Measurements from ENCODE around the gene RPL37. TPM values are rescaled to one million over a fixed set of nuclear protein-coding genes. Genes with fewer than 3 reads are reported as not detected.

Gene RPL37
- 3,252 and 3,508 TPM in 2 replicates for total RNA-seq

DNA sequence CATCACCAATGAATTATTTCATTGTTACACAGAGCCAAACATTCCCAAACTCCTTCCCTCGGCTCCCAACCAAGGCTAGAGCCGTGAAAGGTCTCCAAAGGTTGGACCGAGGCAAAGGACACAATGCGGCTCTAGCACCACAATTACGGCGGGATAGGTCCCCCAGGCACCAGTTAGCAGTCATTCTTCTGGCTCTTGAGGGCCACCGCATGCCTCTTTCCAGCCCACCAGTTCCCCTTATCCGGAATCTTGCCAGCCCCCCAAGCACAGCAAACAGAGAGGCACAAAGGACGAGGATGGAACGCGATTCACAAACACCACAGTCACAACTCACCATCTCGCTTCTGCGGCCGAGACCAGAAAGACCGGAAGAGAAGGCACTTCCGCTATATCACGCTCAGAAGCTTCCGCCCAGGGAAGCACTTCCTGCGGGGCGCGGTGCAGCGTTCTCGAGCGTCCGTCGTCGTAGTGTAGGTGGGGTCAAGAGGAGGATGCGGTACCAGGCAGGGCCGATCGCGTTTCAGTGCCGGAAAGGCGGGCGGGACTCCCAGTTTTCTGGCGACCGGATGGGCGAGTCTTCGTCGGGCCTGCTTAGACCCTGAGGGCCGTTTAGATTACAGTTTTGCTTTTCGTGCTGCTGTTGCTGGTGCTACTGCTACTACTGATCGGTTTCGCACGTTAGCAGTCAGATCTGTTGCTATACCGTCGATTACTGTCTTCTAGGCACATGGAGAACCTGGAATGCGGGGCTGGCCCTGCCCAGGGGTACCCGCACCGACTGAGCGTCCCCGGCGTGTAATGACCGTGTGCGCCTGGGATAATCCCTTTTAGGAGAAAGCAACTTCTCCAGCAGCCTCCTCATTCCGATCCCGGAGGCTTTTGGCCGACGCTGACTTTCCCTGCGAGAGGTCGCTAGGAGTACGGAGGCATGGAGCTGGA lies at the start of gene RPL37:
Gene RPL37 (minus strand): TSS at position 374 of the 939 bp plus-strand sequence. CDS start 37 bp downstream, at position 337.

DNA sequence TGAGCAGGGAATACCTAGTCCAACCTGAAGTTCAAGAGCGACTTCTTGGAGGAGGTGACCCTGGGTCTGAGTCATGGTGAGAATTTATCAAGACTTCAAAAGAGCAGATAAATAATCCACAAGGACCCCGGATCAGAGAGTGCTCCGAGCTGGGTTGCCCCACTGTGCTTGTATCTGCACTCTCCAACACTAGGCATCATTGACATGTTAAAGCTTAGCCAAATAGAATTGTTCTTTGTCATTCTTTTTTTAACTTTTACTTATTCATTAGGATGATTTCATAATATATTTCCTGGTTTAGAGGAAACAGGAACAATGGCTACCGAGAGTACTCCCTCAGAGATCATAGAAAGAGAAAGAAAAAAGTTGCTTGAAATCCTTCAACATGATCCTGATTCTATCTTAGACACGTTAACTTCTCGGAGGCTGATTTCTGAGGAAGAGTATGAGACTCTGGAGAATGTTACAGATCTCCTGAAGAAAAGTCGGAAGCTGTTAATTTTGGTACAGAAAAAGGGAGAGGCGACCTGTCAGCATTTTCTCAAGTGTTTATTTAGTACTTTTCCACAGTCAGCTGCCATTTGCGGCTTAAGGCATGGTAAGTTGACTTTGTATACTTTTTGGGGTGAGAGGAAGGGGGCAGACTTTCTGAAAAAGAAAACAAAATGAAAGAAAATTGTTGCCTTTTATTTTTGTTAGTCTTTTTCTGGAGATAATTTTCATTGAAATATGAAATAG lies 6.2 kb upstream of the RPL37 start, which contains the start of gene CARD6:
Gene CARD6 (plus strand): TSS at position 300 of the 738 bp plus-strand sequence. CDS start 16 bp downstream, at position 316.

DNA sequence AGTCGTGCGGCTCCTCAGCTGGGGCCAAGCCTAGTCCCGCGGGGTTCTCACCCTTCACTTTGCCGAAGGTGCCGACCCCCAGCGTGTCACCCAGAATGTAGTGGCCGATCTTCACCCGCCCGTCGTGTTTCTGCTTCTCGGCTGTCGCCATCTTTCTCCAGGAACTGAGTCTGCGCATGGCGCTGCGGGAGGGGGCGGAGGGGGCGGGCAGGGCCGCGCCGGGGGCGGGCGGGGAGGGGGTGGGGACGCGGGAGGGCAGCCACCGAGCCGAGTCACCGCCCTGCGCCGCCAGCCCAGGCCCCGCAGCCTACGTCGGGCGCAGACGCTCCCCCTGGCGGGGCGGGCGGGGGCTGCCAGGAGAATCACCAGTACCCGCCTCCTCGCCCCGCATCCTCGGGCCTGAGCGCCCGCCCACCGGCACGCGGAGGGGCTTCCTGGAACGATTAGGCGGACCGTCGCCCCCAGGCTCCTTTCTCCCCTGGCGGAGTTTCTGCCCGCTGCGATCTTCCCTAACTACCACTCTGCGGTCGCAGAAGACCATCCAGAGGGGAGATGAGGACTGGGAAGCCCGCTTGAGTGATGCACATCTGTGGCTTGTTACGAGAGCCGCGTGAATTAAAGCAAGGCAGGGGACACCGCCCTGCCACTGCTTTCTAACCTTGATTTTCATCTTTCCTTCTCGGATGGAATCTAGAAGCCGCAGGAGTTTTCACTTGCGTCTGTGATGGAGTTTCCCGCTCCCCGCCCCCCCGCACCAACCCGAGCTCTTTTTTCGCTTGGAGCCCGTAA lies 36.8 kb downstream of the RPL37 start, which contains the start of gene PRKAA1:
Gene PRKAA1 (minus strand): TSS at position 363 of the 789 bp plus-strand sequence. CDS start 185 bp downstream, at position 178.

Other genes with a start within 250 kb of the RPL37 start
- gene PTGER4, start 155.3 kb downstream of the RPL37 start, total RNA-seq, result 3.4 and 6.4 TPM in 2 replicates
- gene TTC33, start 79.3 kb downstream of the RPL37 start, total RNA-seq, result 12.9 and 13.5 TPM in 2 replicates
- 120 and 131 TPM in 2 replicates for gene PRKAA1, start 36.8 kb downstream of the RPL37 start, total RNA-seq
- gene CARD6, start 6.1 kb upstream of the RPL37 start, total RNA-seq, result 7.0 and 9.6 TPM in 2 replicates
- 1.1 and 4.0 TPM in 2 replicates for gene C7, start 74.3 kb upstream of the RPL37 start, total RNA-seq
- gene MROH2B, start 236.1 kb upstream of the RPL37 start, total RNA-seq, result not detected in 2 replicates

Measured in smooth muscle cell of bladder (primary cell).